Breast epithelium (tissue), 4 donors: ENCODE measurements around the gene GPR107. TPM values are rescaled to one million over a fixed set of nuclear protein-coding genes. Genes with fewer than 3 reads are reported as not detected.

Source experiments
- DNase-seq, 2 donors: peaks; one replicate each; pipeline ENCODE4 v3.0.0-alpha.2; 2019; ENCODE audit warnings: low spot score in 2 of 2
- H3K27ac ChIP-seq, 2 donors: fragments of 200-600 bp; sonication (generic) in 1 of 2; one replicate each; pipeline ENCODE4 v1.5.1; 2016 to 2019; ENCODE audit warnings: mild to moderate bottlenecking in 1 of 2
- H3K27me3 ChIP-seq, 2 donors: fragments of 200-600 bp; sonication (generic) in 1 of 2; one replicate each; pipeline versions ENCODE4 v1.5.1 to v1.6.0; 2017 to 2019; ENCODE audit warnings: control low read depth in 1 of 2, mild to moderate bottlenecking in 1 of 2
- H3K36me3 ChIP-seq: fragments of 200-600 bp; one replicate; pipeline ENCODE4 v1.5.1; 2019
- H3K4me1 ChIP-seq, 2 donors: fragments of 200-600 bp; sonication (generic); one replicate each; pipeline ENCODE4 v1.5.1; 2016 to 2019; ENCODE audit warnings: control low read depth in 1 of 2
- H3K4me3 ChIP-seq, 3 donors: fragments of 200-600 bp; sonication (generic); 1 replicate in 2 of 3; 2 replicates in 1 of 3; pipeline ENCODE4 v1.5.1; 2016 to 2019; ENCODE audit warnings: mild to moderate bottlenecking in 3 of 3, moderate library complexity in 2 of 3
- H3K9me3 ChIP-seq, 2 donors: fragments of 200-600 bp; sonication (generic) in 1 of 2; one replicate each; pipeline ENCODE4 v1.5.1; 2016 to 2019; ENCODE audit warnings: control low read depth in 1 of 2
- POLR2A ChIP-seq: fragments of 450-650 bp; IDR thresholded peaks from one replicate; pipeline ENCODE4 v1.6.1; 2016; ENCODE audit warnings: antibody characterized with exemption, mild to moderate bottlenecking, moderate library complexity
- POLR2AphosphoS5 ChIP-seq, 3 donors: sonication (generic); formaldehyde crosslinking; IDR thresholded peaks; one replicate each; pipeline ENCODE4 v1.6.1; 2017; ENCODE audit warnings: antibody characterized with exemption in 3 of 3
- intact Hi-C: fragments of 100-400 bp; cut with DNase I; formaldehyde crosslinking; loops from one replicate; pipeline ENCODE4 v1.15.1; 2023; ENCODE audit warnings: low total_unique reads
- total RNA-seq, 3 donors: library from RNA; depleted of rRNA; stranded (reverse); fragments of >200 nt; gene quantifications; one replicate each; pipeline ENCODE4 v1.1.0, GENCODE V29; 2016
- TF ChIP-seq, protein P1 (sequence below), 3 donors: fragments of 450-650 bp; IDR thresholded peaks; one replicate each; pipeline ENCODE4 v1.5.1; 2016 to 2017; ENCODE audit warnings: antibody characterized with exemption in 3 of 3, mild to moderate bottlenecking in 3 of 3, moderate library complexity in 3 of 3

The GPR107 gene
- total RNA-seq, 3 donors from 2014 or later: 22.5 to 26.9 (median 25.6) TPM

DNA sequence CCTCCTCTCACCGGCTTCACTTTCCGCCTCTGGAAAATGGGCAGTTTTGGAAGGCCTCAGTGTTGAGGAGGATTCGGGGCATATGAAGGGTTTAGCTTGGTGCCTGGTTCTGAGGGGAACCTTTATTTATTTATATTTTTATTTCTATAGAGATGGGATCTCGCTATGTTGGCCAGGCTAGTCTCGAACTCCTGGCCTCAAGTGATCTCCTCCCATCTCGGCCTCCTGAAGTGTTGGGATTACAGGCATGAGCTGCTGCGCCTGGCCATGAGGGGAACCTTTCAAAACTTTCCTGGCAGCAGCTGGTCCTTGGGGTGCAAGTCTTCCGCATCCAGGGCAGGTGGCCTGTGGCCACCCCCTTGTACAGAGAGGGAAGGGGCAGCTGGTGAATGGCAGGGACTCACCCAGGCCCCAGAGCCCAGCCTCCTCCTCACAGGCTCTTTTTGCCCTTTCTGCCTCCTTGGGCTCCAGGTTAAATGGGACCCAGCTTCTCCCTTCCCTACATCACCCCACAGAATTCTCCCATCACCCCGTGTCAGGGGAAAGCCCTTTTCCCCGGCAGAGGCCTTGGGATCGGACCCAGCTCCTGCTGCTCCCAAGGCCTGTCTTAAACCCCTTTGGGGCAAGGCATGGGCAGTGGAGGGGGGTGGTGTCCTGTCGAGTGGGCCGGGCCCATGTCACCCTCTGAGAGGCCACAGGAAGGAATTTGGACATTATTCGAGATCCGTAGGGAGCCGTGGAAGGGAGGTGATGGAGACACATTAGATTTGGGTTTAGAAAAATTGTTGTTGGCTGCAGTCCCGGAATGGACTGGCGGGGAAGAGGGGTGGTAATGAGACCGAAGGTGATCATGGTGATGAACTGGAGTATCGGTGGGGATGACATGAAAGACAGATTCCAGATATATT, 124.4 kb downstream of the GPR107 start:
- Histone ChIP-seq H3K27ac (no peak overlapping the region), H3K4me3 (no peak overlapping the region), H3K36me3 (no peaks in the 10 kb centered on the region), H3K27me3 (no peaks in the 10 kb centered on the region), H3K4me1 (no peaks in the 10 kb centered on the region), H3K9me3 (no peaks in the 10 kb centered on the region)
- TF ChIP-seq POLR2AphosphoS5 (IDR thresholded peaks at IDR 0.05): no peak
- no peak for TF ChIP-seq POLR2A
- TF ChIP-seq, protein P1, sequence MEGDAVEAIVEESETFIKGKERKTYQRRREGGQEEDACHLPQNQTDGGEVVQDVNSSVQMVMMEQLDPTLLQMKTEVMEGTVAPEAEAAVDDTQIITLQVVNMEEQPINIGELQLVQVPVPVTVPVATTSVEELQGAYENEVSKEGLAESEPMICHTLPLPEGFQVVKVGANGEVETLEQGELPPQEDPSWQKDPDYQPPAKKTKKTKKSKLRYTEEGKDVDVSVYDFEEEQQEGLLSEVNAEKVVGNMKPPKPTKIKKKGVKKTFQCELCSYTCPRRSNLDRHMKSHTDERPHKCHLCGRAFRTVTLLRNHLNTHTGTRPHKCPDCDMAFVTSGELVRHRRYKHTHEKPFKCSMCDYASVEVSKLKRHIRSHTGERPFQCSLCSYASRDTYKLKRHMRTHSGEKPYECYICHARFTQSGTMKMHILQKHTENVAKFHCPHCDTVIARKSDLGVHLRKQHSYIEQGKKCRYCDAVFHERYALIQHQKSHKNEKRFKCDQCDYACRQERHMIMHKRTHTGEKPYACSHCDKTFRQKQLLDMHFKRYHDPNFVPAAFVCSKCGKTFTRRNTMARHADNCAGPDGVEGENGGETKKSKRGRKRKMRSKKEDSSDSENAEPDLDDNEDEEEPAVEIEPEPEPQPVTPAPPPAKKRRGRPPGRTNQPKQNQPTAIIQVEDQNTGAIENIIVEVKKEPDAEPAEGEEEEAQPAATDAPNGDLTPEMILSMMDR (IDR thresholded peaks at IDR 0.05): no peak
- intact Hi-C loops: no loop called here
- no peak for DNase-seq

DNA sequence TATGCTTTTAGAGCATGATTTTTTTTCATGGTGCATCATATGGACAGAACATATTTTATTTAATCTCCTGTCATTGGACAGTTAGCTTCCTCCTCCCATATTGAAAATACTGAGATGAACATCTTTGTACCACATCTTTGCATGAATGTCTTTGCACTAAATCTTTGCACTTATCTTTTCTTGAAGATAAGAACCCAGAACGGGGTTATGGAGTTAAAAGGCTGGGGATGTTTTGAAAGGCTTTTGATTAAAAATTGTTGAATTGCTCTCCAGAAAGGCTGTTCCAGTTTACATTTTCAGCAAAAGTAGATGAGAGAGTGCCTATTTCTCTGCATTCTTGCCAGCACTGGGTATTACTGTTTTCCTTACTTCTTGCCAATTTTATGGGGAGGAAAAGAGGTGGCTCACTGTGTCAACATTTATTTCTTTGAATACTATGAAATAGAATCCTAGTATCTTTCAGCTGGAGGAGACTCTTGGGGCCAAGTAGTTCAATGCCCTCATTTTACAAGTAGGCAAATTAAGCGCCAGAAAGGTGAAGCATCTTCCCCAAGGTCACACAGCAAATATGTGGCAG, 125.7 kb downstream of the GPR107 start:
- TF ChIP-seq, protein P1 (IDR thresholded peaks at IDR 0.05): no peak
- Histone ChIP-seq H3K9me3 (no peaks in the 10 kb centered on the region), H3K4me3 (no peak overlapping the region), H3K27ac (no peak overlapping the region), H3K27me3 (no peaks in the 10 kb centered on the region), H3K36me3 (no peaks in the 10 kb centered on the region), H3K4me1 (no peaks in the 10 kb centered on the region)
- no peak for DNase-seq
- intact Hi-C loops: no loop called here

DNA sequence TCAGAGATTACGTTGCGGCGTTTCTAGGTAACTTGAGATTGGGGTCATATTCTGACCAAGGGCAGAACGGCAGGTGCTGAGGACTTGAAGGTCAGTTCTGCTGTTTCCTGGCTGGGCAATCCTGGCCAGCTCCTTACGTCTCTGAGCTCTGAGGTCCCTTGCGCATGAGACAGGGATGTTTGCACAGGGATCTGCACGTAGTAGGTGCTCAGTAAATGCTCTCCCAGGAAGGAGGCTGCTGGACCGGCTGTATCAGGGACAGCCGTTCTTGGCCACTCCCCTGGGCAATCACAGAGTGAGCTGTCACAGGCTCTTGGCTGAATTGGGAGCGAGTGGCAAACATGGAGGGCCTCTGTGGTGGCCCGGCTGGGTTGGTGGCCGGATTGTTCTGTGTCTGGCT, 126.8 kb downstream of the GPR107 start:
- no peak for TF ChIP-seq POLR2AphosphoS5 (IDR thresholded peaks at IDR 0.05)
- H3K27ac ChIP-seq: no peak overlapping the region
- H3K36me3 ChIP-seq: no peaks in the 10 kb centered on the region
- no peak overlapping the region for H3K4me3 ChIP-seq
- intact Hi-C loops: no loop called here
- no peak for DNase-seq
- no peaks in the 10 kb centered on the region for H3K27me3 ChIP-seq
- H3K4me1 ChIP-seq: no peaks in the 10 kb centered on the region
- H3K9me3 ChIP-seq: no peaks in the 10 kb centered on the region

DNA sequence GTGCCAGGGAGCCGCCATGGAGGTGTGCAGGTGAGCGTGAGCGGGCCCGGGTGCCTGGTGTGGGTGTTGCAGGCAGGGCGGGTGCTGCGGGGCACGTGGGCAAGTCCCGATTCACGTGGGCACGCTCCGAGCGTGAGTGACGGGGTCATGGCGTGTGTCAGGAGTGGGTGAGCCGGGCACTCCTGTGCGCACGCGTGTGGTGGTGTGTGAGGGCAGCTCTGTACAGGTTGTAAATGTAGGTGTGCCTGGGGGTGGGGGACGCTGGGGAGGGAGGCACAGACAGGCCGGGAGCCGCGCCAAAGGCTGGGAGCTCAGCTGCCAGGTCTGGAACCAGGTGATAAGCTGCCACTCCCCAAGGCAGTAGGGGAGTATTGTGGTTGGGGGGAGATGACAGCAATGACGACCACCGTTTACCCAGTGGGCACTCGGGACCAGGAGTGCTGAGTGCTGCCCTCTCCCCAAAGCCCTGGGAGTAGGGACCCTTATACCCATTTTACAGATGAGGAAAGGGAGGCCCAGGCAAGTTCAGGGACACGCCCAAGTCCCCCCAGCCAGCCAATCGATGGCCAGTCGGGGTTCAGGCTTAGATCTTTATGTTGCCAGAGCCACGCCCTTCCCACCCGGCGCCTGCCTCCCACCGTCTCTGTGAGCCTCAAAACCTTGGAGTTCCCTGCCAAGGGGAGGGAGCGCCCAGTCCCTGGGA, 128.1 kb downstream of the GPR107 start:
- intact Hi-C loops: no loop called here
- no peak for DNase-seq
- no peaks in the 10 kb centered on the region for H3K9me3 ChIP-seq
- TF ChIP-seq POLR2A (no peak), POLR2AphosphoS5 (IDR thresholded peaks at IDR 0.05) (no peak)
- TF ChIP-seq, protein P1 (IDR thresholded peaks at IDR 0.05): no peak
- no peak overlapping the region for H3K4me3 ChIP-seq
- no peak overlapping the region for H3K27ac ChIP-seq
- H3K36me3 ChIP-seq: no peaks in the 10 kb centered on the region
- H3K27me3 ChIP-seq: no peaks in the 10 kb centered on the region
- peaks cover 0 to 7% of the 10 kb centered on the region in 2 donors for H3K4me1 ChIP-seq

- Histone ChIP-seq H3K36me3 (no peaks in the 10 kb centered on the region), H3K4me1 (peaks cover 0 to 7% of the 10 kb centered on the region in 2 donors), H3K4me3 (no peak overlapping the region), H3K27me3 (no peaks in the 10 kb centered on the region), H3K27ac (peak overlapping the region; percentile 48 to 73), H3K9me3 (no peaks in the 10 kb centered on the region)
- intact Hi-C loops: no loop called here
- DNase-seq: no peak
- TF ChIP-seq, protein P1 (IDR thresholded peaks at IDR 0.05): no peak
- TF ChIP-seq POLR2A: no peak
- TF ChIP-seq POLR2AphosphoS5 (IDR thresholded peaks at IDR 0.05): no peak
Observed at GRCh38 chr9:130182381-130182909, 128.7 kb downstream of the GPR107 start.
